MM.1S (cell line): ENCODE data around the gene PUS10.

Experiments used
- DNase-seq: peaks from one replicate; pipeline ENCODE4 v3.0.0-alpha.2; 2015
- H2AFZ ChIP-seq: fragments of 300-600 bp; sonication (generic); 2 replicates; pipeline ENCODE4 v1.6.0; 2016; ENCODE audit warnings: antibody characterized with exemption, low read length
- H3F3A ChIP-seq: fragments of 300-600 bp; sonication (generic); 2 replicates; pipeline ENCODE4 v1.6.1; 2016; ENCODE audit warnings: mild to moderate bottlenecking, antibody characterized with exemption, low read length, moderate library complexity, mixed read lengths; ENCODE audit not compliant: insufficient read depth
- H3K27ac ChIP-seq: fragments of 300-600 bp; sonication (generic); 2 replicates; pipeline ENCODE4 v1.5.1; 2016; ENCODE audit warnings: mild to moderate bottlenecking, low read length
- H3K27me3 ChIP-seq: fragments of 300-600 bp; sonication (generic); replicated peaks from 2 replicates; pipeline ENCODE4 v1.6.0; 2016; ENCODE audit warnings: low read length; ENCODE audit not compliant: insufficient read depth
- H3K36me3 ChIP-seq: fragments of 300-600 bp; sonication (generic); replicated peaks from 2 replicates; pipeline ENCODE4 v1.6.1; 2016; ENCODE audit warnings: mild to moderate bottlenecking, low read length, mixed read lengths; ENCODE audit not compliant: insufficient read depth
- H3K4me1 ChIP-seq: fragments of 300-600 bp; sonication (generic); 2 replicates; pipeline ENCODE4 v1.6.1; 2016; ENCODE audit warnings: low read length, mixed read lengths
- H3K4me2 ChIP-seq: fragments of 300-600 bp; sonication (generic); 2 replicates; pipeline ENCODE4 v1.6.0; 2016; ENCODE audit warnings: low read depth, low read length
- H3K4me3 ChIP-seq: fragments of 300-600 bp; sonication (generic); 2 replicates; pipeline ENCODE4 v1.5.1; 2016; ENCODE audit warnings: low read length, mixed read lengths
- H3K79me2 ChIP-seq: fragments of 300-600 bp; sonication (generic); 2 replicates; pipeline ENCODE4 v1.6.1; 2016; ENCODE audit warnings: mixed run types, low read length, mixed read lengths
- H3K9ac ChIP-seq: fragments of 300-600 bp; sonication (generic); 2 replicates; pipeline ENCODE4 v1.6.1; 2016; ENCODE audit warnings: low read length, mixed read lengths
- H3K9me2 ChIP-seq: fragments of 300-600 bp; sonication (generic); replicated peaks from 2 replicates; pipeline ENCODE4 v1.6.1; 2016; ENCODE audit warnings: mild to moderate bottlenecking, low read length, mixed read lengths; ENCODE audit not compliant: insufficient read depth
- H3K9me3 ChIP-seq: fragments of 300-600 bp; sonication (generic); replicated peaks from 2 replicates; pipeline ENCODE4 v1.6.1; 2016; ENCODE audit warnings: mild to moderate bottlenecking, low read length, mixed read lengths; ENCODE audit not compliant: insufficient read depth
- H4K20me1 ChIP-seq: fragments of 300-600 bp; sonication (generic); 2 replicates; pipeline ENCODE4 v1.6.1; 2016; ENCODE audit warnings: mild to moderate bottlenecking, low read length, moderate library complexity, mixed read lengths; ENCODE audit not compliant: insufficient read depth
- CTCF ChIP-seq: fragments of 300-600 bp; sonication (generic); IDR thresholded peaks from 2 replicates; pipeline ENCODE4 v1.5.1; 2016; ENCODE audit warnings: antibody characterized with exemption, low read length, mixed read lengths
- EZH2 ChIP-seq: fragments of 300-600 bp; sonication (generic); optimal IDR thresholded peaks from 2 replicates; pipeline ENCODE3; 2017; ENCODE audit warnings: low read depth, mild to moderate bottlenecking, antibody characterized with exemption, low read length, mixed read lengths
- EZH2phosphoT487 ChIP-seq: fragments of 300-600 bp; sonication (generic); IDR thresholded peaks from 2 replicates; pipeline ENCODE4 v1.6.1; 2018; ENCODE audit warnings: antibody characterized with exemption, low read length

PUS10 gene

GRCh38 chr2:61017556-61018317, at the start of gene PUS10, which contains the start of gene PEX13:
PUS10 (minus strand) TSS chr2:61018255; CDS start chr2:61011890, 6,365 bp downstream.
PEX13 (plus strand) TSS chr2:61017720; CDS start chr2:61017760, 40 bp downstream.
- Histone ChIP-seq H3K4me1 (peaks cover 19% of the 10 kb centered on the region), H2AFZ (peak within 1 kb of the TSS; percentile 92), H4K20me1 (no peaks in the 10 kb centered on the region), H3K27ac (peak within 1 kb of the TSS; percentile 86), H3K79me2 (peaks cover 47% of the 10 kb centered on the region), H3F3A (peaks cover 22% of the 10 kb centered on the region), H3K27me3 (no peaks in the 10 kb centered on the region), H3K4me2 (peak within 1 kb of the TSS; percentile 79), H3K36me3 (no peaks in the 10 kb centered on the region), H3K9me2 (no peaks in the 10 kb centered on the region), H3K9ac (peak within 1 kb of the TSS; percentile 82), H3K9me3 (no peaks in the 10 kb centered on the region), H3K4me3 (peak within 1 kb of the TSS; percentile 82)
- TF ChIP-seq EZH2 = no peak
- no peak for TF ChIP-seq EZH2phosphoT487
- no peak for TF ChIP-seq CTCF
- DNase-seq = peak; percentile 70

GRCh38 chr2:61065714-61066709, 48.0 kb upstream of the PUS10 start, which contains the start of gene SANBR:
SANBR (plus strand) TSS chr2:61065871; CDS start chr2:61070351, 4,480 bp downstream.
- Histone ChIP-seq H3K27me3 (no peaks in the 10 kb centered on the region), H3K4me3 (peak within 1 kb of the TSS; percentile 84), H3K9ac (peak within 1 kb of the TSS; percentile 64), H3K9me3 (no peaks in the 10 kb centered on the region), H3K36me3 (no peaks in the 10 kb centered on the region), H3K4me1 (no peaks in the 10 kb centered on the region), H4K20me1 (no peaks in the 10 kb centered on the region), H3F3A (peaks cover 9% of the 10 kb centered on the region), H3K79me2 (0 out of 2 replicates have a peak, but pooled peaks cover 5% of the 10 kb centered on the region), H3K27ac (peak within 1 kb of the TSS; percentile 12; the same call in 1 of the 2 replicates), H2AFZ (peak within 1 kb of the TSS; percentile 98), H3K9me2 (no peaks in the 10 kb centered on the region), H3K4me2 (peak within 1 kb of the TSS; percentile 58)
- DNase-seq = peak; percentile 91
- TF ChIP-seq EZH2 (no peak), CTCF (no peak)

GRCh38 chr2:61059382-61059781, 41.3 kb upstream of the PUS10 start:
- no peak overlapping the region for H2AFZ ChIP-seq
- H3K4me2 ChIP-seq = no peak overlapping the region
- no peaks in the 10 kb centered on the region for H3K36me3 ChIP-seq
- H3K27me3 ChIP-seq = no peaks in the 10 kb centered on the region
- DNase-seq = no peak
- H3K9me2 ChIP-seq = no peaks in the 10 kb centered on the region
- 0 out of 2 replicates have a peak, but pooled peaks cover 3% of the 10 kb centered on the region for H3F3A ChIP-seq
- peaks cover 7% of the 10 kb centered on the region; the same call in 1 of the 2 replicates for H3K4me1 ChIP-seq
- H3K4me3 ChIP-seq = no peak overlapping the region
- H4K20me1 ChIP-seq = no peaks in the 10 kb centered on the region
- H3K27ac ChIP-seq = no peak overlapping the region
- TF ChIP-seq EZH2phosphoT487 = no peak
- TF ChIP-seq EZH2 = no peak
- TF ChIP-seq CTCF = no peak
- no peak overlapping the region for H3K9ac ChIP-seq
- H3K9me3 ChIP-seq = no peaks in the 10 kb centered on the region
- H3K79me2 ChIP-seq = no peaks in the 10 kb centered on the region
